ENCODE data around the gene C1QC.
A peak's percentile ranks its signal among the peaks of the same experiment; 100 is the strongest.

Gene C1QC

DNA sequence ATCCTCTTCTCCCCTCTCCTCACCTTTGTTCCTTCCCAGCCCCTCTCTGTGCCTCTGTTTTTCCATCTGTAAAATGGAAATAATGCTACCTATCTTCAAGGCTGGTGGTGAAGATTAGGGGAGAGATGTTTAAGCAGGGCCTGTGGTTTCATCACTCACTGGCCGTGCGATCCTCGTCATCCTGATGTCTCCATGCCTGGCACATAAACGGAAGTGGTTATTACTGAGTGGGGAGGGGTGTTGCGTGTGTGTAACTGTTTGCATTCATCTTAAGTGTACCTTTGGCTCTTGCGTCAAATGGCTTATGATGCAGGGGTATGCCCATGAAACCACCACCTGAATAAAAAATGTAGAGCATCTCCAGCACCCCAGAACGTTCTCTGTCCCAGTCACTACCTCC, 24.2 kb upstream of the C1QC start:
- DNase-seq (ENCODE audit: low read depth in 2 of 2): no peak

DNA sequence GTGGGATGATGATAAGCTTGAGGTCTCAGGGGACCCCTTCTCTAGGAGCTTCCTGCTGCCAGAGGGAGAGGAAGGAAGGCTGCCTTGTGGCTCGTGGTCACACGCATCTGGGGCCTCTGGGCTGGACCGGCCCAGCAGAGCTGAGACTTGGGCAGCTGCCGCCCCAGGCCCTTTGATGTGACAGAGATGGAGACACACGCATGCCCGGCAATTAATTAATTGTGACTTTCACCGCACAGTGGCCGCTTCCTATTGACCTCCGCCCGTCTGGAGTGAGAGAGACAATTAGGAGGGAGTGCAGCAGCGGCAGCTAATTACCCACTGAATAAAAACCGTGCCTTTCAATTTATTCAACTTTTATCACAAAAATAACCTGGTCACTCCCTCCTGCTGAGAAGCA, 23.6 kb upstream of the C1QC start:
- no peak for DNase-seq (ENCODE audit: low read depth in 2 of 2)

DNA sequence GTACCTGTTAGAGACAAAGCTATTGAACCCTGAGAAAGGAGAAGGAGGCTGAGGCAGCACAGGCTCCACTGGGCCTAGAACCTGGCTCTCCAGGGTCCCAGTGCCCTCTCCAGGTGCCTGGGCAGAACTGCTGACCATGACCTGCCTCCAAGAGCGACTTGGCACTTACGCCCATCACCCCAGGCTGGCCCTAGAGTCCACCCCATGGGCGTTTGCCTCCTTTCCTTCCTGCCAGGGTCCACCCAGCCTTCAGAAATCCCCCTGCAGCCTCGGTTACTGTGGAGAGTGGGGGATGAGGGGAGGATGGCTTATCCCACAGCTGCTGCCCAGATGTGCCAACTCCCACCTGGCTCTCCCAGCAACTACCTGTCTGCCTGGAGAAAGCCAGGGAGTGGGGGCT, 21.7 kb upstream of the C1QC start:
- no peak for DNase-seq (ENCODE audit: low read depth in 2 of 2)

DNA sequence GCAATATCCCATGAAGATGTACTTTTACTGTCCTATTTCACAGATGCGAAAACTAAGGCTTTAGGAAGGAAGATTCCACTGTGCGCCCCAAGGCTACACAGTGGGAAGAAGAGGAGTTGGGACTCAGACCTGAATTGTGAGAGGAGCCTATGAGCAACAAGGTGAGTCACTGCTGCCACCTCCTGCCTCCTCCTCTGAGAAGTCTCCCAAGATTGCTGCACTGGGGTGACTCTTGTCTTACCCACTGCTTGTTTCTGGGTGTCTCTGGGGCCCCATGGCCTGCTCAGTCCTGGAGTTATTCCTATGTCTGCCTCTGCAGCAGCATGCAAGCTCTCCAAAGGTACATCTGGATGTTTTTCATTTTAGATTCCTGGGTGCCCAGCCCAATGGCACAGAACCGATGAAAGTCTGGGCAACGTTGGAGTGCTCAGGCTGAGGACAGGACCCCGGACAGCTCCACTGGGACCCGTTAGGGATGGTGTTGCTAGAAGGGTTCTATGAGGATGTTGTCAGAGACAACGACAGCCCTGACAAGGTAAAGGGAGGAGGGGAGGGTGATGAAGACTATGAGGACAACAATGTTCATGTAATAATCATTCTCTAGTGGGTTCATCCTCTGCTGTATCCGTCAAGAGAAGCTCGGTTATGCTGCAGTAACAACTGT, 18.0 kb upstream of the C1QC start:
- no peak for DNase-seq (ENCODE audit: low read depth in 2 of 2)

DNA sequence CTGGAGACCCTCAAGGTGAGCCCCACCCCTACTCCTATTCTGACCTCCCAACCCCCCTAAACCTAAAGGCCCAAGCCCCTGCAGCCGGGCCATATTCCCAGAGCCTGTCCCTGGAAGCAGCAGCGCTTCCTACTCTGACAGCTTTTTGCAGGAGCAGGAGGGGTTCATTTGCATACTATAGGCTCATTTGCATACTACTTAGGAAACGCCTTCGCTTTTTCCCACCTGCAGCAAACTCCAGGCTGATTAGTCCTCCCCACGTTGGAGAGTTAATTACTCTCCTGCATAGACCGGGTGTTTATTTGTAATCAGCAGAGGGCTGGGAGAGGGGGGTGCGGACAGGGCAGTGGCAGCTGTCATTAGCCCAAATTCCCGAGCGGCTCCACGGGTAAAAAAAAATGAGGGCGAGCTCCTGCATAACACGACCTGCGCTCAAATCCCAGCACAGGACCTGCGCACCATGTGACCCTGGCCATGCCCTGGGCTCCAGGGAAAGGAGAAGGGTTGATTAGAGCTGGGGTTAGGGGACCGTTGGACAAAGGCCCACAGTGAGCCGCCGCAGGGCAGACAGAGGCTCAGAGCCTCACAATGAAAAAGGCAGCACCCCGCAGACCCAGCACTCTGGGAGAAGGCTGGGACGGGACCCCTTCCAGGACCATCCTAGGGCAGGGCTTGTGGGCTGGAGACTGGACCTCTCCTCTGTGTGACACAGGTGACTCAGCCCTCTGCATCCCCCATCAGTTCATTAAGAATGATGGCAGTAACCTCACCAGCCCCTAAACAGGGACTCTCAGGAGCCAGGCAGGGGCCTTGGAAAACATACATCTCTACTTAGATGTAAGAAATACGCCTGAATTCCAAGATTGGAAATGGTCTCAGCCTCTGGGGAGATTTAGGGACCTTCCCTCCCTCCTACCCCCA, 16.9 kb upstream of the C1QC start:
- DNase-seq (ENCODE audit: low read depth in 2 of 2): no peak

DNA sequence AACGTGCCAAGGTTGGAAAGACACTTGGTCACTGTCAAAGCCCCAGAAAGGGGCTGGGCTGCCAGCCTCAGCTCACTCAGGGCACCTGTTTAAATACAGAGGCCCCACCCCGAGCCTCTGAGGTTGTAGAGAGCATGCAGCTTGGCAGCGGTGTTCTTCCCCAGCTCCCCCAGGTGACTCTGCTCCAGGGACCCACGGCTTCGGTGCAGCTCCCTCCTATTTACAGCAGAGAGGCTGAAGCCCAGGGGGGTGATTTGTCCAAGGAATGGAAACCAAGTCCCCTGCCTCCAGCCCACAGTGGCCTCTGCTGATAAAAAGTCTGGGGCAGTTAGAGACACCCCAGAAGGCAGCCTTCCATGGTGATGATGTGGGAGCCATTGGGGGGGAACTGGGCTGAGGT, 16.1 kb upstream of the C1QC start:
- DNase-seq (ENCODE audit: low read depth in 2 of 2): no peak

DNA sequence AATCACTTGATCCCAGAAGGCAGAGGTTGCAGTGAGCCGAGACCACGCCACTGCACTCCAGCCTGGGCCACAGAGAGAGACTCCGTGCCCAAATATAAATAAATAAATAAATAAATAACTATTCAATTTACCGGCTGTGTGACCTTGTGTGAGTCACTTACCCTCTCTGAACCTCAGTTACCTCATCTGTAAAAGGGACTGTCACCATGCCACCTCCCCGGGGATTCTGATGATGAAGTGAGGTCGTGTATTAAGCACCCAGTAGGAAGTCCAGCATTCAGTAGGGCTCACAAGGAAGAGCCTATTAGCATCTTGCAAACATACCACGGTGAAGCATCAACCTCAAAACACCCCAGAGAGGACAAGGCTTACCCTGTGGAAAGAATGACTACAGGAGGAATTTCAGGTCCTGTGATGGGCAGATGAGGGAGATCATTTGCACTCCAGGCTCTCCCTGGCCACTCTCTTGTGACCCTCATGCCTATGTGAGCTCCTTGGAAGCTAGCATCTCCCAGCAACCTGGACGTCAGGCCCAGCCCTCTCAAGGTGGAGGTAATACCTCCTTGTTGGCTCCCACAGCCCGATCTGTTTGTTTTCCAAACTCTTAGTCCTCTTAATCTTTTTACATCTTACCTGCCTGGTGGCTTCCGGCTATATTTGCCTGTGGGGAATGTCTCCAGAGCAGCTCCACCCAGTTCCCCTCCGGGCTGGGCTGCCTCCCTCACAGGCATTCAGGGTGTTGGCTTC, 14.6 kb upstream of the C1QC start:
- DNase-seq (ENCODE audit: low read depth in 2 of 2): no peak

DNA sequence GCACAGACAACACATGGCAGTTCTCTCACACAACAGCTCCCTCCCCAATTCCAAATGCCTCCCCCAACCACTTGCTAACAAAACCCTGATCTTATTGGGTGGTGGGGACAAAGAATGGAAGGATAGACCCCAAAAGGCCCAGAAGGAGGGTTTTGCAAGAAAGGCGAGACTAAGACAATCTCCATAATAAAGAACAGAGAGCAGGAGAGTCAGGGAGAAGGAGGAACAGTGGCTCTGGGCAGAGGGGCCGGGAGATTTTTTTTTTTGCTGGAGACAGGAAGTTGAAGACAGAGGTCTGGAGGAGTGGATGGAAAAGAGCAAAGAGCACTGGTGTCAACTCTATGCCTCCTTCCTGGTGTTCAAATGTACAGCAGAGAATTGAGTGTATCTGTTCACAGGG, 13.5 kb upstream of the C1QC start:
- no peak for DNase-seq (ENCODE audit: low read depth in 2 of 2)

DNA sequence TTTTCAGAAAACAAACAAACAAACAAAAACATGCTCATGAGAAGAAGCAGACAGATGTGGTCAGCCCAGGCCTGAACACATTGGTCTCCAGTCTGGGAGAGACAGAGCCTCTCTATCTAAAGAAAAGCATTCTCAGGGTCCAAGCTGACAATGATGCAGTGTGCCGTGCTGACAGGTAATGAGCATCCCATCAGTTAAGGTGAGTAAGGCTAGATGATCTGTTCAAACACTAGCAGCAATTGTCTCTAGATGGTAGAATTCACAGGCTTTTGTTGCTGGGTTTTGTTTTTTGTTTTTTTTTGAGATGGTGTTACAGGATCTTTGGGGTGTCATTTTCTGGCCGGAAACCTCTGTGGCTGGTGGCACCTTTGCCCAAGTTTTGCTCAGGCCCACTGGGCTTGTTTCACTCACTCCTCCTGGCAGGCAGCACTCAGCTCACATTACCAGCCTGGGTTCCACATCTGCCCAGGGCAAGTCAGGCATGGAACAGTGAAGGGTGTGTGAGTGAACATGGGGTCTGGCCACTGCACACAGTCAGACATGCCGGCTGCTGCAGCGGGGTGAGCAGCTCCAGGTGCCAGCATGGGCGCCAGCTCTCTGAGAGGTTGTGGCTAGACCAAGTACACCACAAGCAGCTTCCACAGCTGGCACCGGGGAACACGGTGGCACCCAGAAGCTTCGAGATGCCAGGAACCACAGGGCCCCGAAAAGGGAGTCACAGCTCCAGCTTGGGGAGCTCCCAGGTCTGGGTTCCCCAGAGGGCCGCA, 9.6 kb upstream of the C1QC start:
- no peak for DNase-seq (ENCODE audit: low read depth in 2 of 2)

DNA sequence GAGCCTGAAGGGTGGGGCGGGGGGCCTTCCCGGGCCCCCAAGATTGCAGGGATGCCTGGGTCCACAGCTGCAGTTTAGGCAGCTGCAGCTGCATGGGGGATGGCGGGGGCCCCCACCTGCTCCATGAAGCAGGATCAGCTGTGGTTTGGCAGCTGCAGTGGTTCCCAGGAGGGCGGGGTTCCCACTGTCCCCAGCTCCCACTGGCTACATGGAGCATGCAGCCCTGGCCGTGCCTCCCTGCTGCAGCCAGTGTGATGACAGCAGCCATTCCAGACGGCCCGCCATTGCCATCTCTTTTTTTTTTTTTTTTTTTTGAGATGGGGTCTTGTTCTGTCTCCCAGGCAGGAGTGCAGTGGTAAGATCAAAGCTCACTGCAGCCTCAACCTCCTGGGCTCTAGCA, 8.0 kb upstream of the C1QC start:
- DNase-seq (ENCODE audit: low read depth in 2 of 2): no peak

DNA sequence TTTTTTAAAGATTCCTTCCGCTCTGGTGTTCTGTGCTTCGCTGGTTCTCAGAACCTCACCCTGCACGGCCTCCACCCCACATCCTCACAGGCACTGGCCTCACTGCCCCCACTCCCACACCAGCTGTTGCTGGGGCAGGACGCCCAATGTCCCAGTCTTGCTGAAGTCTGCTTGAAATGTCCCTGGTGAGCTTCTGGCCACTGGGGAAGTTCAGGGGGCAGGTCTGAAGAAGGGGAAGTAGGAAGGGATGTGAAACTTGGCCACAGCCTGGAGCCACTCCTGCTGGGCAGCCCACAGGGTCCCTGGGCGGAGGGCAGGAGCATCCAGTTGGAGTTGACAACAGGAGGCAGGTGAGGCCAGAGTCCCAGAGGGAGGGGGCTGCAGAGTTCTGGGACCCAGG, 7.1 kb upstream of the C1QC start, which contains the start of gene C1QA:
Gene C1QA, plus strand, starts transcription at position 276 of the 400 bp plus-strand sequence. CDS start 989 bp downstream, outside the sequence.
- DNase-seq (ENCODE audit: low read depth in 2 of 2): no peak

DNA sequence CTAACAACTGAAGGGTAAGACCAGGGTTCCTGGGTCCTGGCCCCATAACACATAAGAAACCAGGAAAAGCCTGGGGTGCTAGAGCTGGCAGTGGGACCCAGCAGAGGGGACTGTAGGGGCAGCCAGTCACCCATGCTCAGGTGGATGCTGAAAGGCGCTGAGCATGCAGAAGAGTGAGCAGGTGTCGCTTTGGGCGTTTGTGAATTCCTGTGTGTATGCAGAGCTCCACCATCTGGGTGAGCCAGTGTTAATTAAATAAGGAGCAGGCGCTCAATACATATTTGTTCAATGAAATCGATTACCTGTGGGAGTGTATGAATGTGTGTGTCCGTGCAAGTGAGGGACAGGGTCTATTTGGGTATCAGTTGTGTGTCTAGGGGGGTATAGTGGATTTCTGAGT, 6.5 kb upstream of the C1QC start:
- no peak for DNase-seq (ENCODE audit: low read depth in 2 of 2)

DNA sequence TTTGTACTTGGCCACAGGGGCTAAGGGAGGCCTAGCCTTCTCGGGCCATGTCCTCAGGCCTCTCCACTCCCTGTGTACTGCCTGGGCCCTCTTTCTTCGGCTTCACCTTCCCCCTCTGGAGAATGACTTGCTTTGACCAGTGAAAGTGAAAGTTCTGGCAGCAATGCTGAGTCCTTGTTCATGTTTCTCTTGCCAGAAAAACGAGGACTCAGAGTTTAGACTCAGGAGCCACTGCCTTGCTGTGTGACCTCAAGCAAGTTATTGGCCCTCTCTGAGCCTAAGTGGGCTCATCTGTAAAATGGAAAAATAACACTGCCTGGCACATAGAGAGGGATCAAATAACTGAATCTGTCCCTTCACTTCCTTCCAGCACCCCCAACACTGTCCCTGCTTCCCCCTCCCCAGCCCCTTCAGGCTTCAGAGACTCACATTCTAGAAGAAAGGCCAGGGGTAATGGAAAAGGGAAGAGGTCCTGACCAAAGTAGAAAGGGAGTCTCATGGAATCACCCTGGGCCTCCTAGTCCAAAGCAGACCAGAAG, 5.5 kb upstream of the C1QC start:
- DNase-seq (ENCODE audit: low read depth in 2 of 2): no peak

DNA sequence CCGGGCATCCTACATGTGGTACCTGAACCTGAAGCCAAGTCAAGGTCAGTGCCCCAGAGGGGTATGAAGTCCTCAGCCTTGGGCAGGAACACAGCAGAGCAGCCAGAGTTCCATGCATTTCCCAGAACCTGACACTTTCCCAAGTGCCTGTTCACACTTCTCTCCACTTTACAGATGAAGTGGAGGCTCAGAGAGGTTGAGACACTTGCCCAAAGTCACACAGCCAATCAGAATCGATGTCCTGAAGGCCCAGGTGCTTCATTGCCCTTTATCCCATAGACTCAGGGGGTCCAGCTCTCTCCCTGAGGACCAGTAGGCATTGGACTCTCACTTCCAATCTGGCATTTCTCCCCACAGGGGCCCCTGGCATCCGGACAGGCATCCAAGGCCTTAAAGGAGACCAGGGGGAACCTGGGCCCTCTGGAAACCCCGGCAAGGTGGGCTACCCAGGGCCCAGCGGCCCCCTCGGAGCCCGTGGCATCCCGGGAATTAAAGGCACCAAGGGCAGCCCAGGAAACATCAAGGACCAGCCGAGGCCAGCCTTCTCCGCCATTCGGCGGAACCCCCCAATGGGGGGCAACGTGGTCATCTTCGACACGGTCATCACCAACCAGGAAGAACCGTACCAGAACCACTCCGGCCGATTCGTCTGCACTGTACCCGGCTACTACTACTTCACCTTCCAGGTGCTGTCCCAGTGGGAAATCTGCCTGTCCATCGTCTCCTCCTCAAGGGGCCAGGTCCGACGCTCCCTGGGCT, 4.8 kb upstream of the C1QC start:
- DNase-seq (ENCODE audit: low read depth in 2 of 2): no peak

DNA sequence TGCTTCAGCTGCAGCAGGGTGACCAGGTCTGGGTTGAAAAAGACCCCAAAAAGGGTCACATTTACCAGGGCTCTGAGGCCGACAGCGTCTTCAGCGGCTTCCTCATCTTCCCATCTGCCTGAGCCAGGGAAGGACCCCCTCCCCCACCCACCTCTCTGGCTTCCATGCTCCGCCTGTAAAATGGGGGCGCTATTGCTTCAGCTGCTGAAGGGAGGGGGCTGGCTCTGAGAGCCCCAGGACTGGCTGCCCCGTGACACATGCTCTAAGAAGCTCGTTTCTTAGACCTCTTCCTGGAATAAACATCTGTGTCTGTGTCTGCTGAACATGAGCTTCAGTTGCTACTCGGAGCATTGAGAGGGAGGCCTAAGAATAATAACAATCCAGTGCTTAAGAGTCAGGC, 4.1 kb upstream of the C1QC start:
- peak; percentile 28 to 34 for DNase-seq (ENCODE audit: low read depth in 2 of 2)

DNA sequence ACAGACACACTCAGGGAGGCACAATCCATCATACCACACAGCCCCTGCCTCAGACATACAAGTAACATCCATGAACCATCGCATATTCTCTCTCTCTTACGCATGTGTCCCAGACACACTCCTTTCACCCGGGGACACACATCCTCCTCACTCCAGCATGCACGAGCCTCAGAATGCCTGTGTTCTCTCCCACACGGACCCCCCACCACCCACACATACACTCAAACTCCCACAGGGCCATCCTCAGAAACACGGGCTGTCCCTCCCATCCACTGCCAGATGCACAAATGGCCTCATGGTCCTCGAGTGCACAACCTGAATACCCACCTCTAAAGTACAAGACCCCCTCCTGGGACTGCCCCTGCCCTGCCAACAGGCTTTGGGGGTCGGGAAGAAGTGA, 2.2 kb upstream of the C1QC start:
- DNase-seq (ENCODE audit: low read depth in 2 of 2): no peak

DNA sequence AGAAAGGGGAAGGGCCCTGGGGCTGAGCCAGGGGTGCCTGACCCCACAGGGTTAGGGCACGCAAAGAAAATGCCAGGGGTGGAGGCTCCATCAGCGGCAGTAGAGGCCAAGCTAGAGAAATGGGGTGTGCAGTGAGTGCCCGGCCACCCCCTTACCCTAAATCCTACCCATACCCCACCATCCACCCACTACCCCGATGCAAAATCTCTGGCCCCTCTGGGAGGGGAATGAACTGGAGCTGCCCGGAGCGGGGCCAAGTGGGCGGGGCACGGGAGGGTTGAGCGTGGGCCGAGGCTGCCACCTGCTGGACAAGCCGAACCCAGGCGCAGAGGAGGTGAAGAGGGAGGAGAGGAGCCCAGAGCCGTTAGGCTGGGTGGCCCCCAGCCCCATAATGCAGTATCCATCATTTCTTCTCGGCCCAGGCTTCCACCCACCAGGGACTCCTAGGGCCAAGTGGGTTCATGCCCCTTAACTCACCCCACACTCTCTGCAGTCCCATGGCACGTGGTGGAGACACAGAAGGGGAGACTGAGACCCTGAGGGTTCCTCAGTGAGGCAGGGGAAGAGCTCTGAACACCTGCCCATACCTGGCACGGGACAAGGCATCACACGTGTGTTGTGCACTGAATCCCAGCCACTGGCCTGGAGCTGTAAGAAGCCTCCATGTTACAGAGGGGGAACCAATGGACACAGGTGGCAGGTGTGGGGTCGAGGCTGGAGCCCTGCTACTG, 1.4 kb upstream of the C1QC start:
- peak in 1 of 2 experiments; percentile 11 for DNase-seq (ENCODE audit: low read depth in 2 of 2)

DNA sequence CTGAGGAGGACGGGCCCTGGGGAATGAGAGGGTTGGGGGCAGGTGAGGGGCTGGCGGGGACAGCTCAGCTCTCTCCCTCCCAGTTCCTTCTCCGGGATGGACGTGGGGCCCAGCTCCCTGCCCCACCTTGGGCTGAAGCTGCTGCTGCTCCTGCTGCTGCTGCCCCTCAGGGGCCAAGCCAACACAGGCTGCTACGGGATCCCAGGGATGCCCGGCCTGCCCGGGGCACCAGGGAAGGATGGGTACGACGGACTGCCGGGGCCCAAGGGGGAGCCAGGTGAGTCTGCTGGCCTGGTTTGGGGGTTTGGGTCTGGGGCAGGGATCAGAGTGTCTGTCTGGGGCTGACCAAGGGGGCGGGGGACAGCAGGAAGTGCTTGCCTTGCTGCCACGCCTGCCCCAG, 495 bp downstream of the C1QC start:
- DNase-seq (ENCODE audit: low read depth in 2 of 2): no peak

DNA sequence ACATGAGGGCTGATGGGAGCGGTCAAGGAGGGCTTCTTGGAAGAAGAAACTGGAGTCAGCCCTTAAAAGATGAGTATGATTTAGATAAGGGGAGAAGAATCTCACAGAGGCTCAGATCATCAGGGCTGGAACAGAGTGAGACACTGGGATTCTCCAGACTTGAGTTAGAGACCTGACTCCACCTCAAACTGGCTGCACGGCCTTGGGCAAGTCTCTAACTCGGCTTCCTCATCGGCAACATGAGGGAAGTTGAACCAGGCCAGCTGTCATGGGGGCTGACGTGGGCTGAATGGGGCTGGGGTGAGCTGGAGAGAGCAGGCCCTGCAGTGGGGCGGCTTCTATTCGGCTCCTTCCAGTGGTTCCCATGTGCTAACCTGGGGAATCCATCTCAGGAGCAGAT, 2.5 kb downstream of the C1QC start:
- no peak for DNase-seq (ENCODE audit: low read depth in 2 of 2)

DNA sequence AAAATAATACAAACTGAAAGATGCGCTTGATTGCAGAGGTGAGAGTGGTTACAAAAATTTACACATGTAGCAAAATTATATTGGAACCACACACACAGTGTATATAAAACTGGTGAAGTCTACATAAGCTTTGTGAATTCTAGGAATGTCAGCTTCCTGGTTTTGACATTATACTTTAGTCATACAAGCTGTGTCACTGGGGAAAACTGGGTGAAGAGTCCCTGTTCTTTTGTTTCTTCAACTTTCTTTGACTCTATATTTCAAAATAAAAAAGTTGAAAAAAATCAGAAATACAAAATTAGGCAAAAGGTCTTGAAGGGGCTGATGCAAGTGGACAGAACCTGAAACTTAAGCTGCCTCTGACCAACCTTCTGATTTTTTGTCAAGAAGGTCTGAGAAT, 3.0 kb downstream of the C1QC start:
- no peak for DNase-seq (ENCODE audit: low read depth in 2 of 2)

Measured in fibroblast of skin of left biceps (primary cell).